GM18505 (cell line): ENCODE data around the gene CHD6.

Experiments
- ATAC-seq: cut with Tn5 transposase; IDR thresholded peaks from one replicate; pipeline ENCODE4 v1.9.1; 2021; ENCODE audit not compliant: unreplicated experiment
- POLR2A ChIP-seq: IDR thresholded peaks from 4 replicates; pipeline ENCODE4 v1.6.1; 2011; ENCODE audit warnings: borderline replicate concordance; ENCODE audit not compliant: insufficient read depth, insufficient read length; ENCODE audit errors: extremely low read depth

The CHD6 gene

GRCh38 chr20:41467220-41467619, 151.0 kb downstream of the CHD6 start:
- no peak for ATAC-seq
- TF ChIP-seq POLR2A = no peak

DNA sequence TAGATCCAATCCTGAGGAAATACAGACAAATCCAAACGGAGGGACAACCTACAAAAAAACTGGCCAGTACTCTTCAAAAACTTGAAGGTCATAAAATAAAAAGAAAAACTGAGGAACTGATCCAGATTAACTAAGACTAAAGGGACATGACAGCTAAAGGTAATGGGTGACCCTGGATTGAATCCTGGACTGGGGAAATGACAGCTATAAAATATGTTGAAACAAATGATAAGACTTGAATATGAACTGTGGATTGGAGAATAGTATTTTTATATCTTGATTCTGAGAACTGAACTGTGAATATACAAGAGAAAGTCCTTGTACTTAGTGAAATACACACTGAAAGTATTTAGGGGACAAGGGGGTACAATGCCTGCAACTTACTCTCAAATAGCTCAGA, 154.6 kb downstream of the CHD6 start:
- no peak for TF ChIP-seq POLR2A
- no peak for ATAC-seq

GRCh38 chr20:41462372-41463161, 155.6 kb downstream of the CHD6 start:
- peak; percentile 72 for ATAC-seq

GRCh38 chr20:41458761-41459160, 159.4 kb downstream of the CHD6 start:
- TF ChIP-seq POLR2A = no peak
- no peak for ATAC-seq

More at GRCh38 chr20:41462372-41463161, 155.6 kb downstream of the CHD6 start:
- no peak for TF ChIP-seq POLR2A

GRCh38 chr20:41457173-41457857, 160.9 kb downstream of the CHD6 start:
- TF ChIP-seq POLR2A = no peak
- no peak for ATAC-seq

- no peak for ATAC-seq
- TF ChIP-seq POLR2A = no peak
Observed at GRCh38 chr20:41456351-41456750, 161.8 kb downstream of the CHD6 start.

DNA sequence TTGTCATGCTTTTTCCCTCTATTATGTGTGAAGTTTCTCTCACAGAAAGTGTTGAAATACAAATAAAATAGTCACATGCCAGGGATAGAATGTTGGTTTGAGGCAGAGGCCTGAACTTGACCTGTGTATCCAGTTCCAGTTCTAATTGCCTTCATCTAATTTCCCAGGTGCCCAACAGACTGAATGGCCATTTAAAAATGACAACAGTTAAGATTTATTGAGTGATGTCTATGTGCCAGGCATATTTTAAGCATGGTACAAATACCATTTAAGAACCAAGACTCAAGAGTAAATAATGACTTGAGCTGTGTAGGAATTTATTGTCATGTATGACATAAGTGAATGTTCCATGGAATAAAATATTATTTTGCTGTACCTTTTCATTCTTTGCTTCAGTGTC, 163.9 kb downstream of the CHD6 start:
- ATAC-seq = no peak
- TF ChIP-seq POLR2A = no peak

GRCh38 chr20:41453010-41453950, 164.9 kb downstream of the CHD6 start:
- no peak for TF ChIP-seq POLR2A
- ATAC-seq = no peak

DNA sequence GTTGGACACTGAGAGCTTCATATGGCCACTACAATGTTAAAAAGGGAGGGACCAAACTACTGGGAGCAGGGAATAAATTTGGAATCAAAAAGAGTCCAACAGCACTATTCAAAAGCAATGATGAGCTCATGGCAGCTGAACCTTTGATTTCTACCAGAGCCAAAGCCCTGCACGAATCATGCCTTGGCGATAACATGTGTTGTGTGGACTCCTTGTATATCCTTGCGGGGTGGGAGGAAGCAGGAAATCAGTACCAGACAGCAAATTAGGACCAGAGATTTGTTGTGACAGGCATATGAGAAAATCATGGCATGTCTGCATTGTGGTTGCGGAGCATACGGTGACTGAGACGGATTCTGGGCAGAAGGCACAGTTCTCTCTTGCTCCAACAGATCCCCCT, 166.0 kb downstream of the CHD6 start:
- no peak for TF ChIP-seq POLR2A
- ATAC-seq = no peak

DNA sequence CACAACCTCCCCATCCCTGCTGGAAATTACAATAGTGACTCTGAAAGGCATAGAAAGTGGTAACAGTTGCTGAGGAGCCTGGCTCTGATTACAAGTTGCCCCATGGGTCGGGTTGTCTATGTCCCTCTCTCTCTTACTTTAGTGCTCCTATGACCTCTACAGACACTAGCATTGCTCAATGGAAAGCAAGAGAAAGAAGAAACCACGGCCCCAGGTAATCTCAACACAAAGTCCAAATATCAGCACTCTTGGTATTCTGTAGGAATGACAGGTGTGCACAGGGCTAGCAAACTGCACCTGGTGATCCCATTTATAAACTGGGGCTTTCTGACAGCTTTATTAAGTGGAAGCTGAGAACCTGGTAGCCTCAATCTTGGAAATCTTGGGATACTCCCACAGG, 171.2 kb downstream of the CHD6 start:
- TF ChIP-seq POLR2A = no peak
- no peak for ATAC-seq

- no peak for ATAC-seq
Observed at GRCh38 chr20:41446456-41446855, 171.7 kb downstream of the CHD6 start.

DNA sequence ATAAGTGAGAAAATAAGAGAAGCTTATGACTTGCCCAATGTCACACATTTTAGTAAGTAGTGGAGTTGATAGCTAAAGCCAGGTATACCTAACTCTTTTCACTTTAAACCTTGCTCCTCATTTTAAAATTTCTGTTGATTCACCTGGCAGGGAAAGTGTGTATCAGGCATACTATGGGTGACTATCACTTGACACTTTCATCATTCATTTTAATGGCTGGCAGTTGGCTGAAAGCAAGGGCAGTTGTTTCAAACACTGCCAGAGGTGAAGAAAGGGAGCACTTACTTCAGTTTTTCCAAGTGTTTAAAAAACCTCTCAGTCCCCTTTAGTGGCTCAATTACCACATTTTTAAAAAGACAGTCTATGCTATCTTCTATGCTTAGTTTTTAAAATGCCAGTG, 173.4 kb downstream of the CHD6 start:
- no peak for ATAC-seq
- no peak for TF ChIP-seq POLR2A

More at GRCh38 chr20:41446456-41446855, 171.7 kb downstream of the CHD6 start:
- TF ChIP-seq POLR2A = no peak

DNA sequence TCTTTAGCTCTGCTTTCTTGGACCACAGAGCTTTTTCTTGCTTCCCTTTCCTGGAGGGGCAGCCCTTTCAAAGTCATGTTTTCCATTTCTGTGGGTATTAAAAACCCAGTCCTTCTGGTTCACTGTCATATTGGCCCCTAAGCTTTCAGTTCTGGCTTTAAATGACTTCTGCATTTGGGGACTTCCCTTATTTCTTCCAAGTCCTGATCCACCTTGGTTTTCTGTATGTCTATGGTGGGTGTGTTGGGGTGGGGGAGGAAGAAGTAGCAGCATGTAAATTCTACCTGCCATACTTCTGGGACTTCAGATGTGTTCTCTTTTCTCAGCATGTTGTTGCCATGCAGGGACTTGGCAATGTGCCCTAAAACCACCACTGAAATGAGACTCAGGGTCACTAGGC, 174.5 kb downstream of the CHD6 start:
- peak; percentile 47 for ATAC-seq

More for the DNA sequence above, 174.5 kb downstream of the CHD6 start:
- TF ChIP-seq POLR2A = no peak
